K562 (cell line): Measurements from ENCODE around the gene POLR2L. TPM values are rescaled to one million over a fixed set of nuclear protein-coding genes. Genes with fewer than 3 reads are reported as not detected.

Source experiments
- ATAC-seq: fragments of 200-7000 bp; cut with Tn5 transposase; 3 replicates; pipeline ENCODE4 v1.9.1; 2020; ENCODE audit warnings: moderate library complexity
- BruUV-seq: library from RNA; stranded (reverse); fragments of 400-500 nt; replicated peaks from 2 replicates; lab custom pipeline; 2021; lab: Mats Ljungman, UMichigan
- CTCF ChIA-PET: fragments of 300-600 bp; formaldehyde crosslinking; extraction: SDS; loops from one replicate; lab custom pipeline; 2021; ENCODE audit warnings: low intra/inter-chr PET ratio; lab: Yijun Ruan, JAX
- POLR2A ChIA-PET: fragments of 300-600, 350-650 bp; sonication (Branson Sonifier 250); formaldehyde crosslinking; extraction: SDS; loops from one replicate; lab custom pipeline; 2021; ENCODE audit warnings: antibody characterized with exemption, inconsistent platforms; lab: Yijun Ruan, JAX
- DNase-seq, 4 experiments: peaks; one replicate each; pipeline versions ENCODE4 v3.0.0 to v3.0.0-alpha.2; 2011 to 2018; ENCODE audit warnings: low spot score in 3 of 4, mixed read lengths in 3 of 4; ENCODE audit errors: extremely low read depth in 1 of 4
- FAIRE-seq: peaks from 2 replicates; lab custom pipeline; 2011; peaks lifted over from hg19 to GRCh38; lab: Jason Lieb, UNC
- H2AFZ ChIP-seq: 2 replicates; pipeline ENCODE4 v1.6.0; 2011; ENCODE audit warnings: low read depth, low read length, control low read depth, inconsistent platforms
- H3K27ac ChIP-seq: fragments of 200-600 bp; 3 replicates; pipeline ENCODE4 v1.8.0; 2011; ENCODE audit warnings: low read depth, mild to moderate bottlenecking, control low read depth, inconsistent platforms, low read length, moderate library complexity, mixed read lengths; ENCODE audit errors: extremely low read depth
- H3K27me3 ChIP-seq, 2 experiments: fragments of 300-600 bp in 1 of 2; 2 replicates in 1 of 2; 3 replicates in 1 of 2; pipeline versions ENCODE4 v1.6.0 to v1.8.0; 2011; ENCODE audit warnings: inconsistent platforms in 2 of 2, low read length in 2 of 2, mild to moderate bottlenecking in 1 of 2, mixed read lengths in 1 of 2, moderate library complexity in 1 of 2; ENCODE audit not compliant: control insufficient read depth in 2 of 2, insufficient read depth in 2 of 2
- H3K36me3 ChIP-seq: fragments of 300-600 bp; 3 replicates; pipeline ENCODE4 v1.8.0; 2011; ENCODE audit warnings: mild to moderate bottlenecking, low read length, inconsistent platforms; ENCODE audit not compliant: control insufficient read depth, insufficient read depth
- H3K4me1 ChIP-seq, 2 experiments: fragments of 200-600 bp in 1 of 2; replicated peaks in 1 of 2; 2 replicates in 1 of 2; 3 replicates in 1 of 2; pipeline versions ENCODE4 v1.5.1 to v1.8.0; 2011; ENCODE audit warnings: inconsistent platforms in 2 of 2, low read length in 2 of 2, mild to moderate bottlenecking in 1 of 2, mixed read lengths in 1 of 2, moderate library complexity in 1 of 2; ENCODE audit not compliant: control insufficient read depth in 2 of 2, insufficient read depth in 2 of 2
- H3K4me2 ChIP-seq: 2 replicates; pipeline ENCODE4 v1.6.1; 2011; ENCODE audit warnings: low read length, control low read depth, inconsistent platforms, mixed read lengths; ENCODE audit not compliant: insufficient read depth
- H3K4me3 ChIP-seq: fragments of 200-600 bp; sonication (generic), shearing (Covaris generic); 2 replicates; pipeline ENCODE4 v1.5.1; 2016; ENCODE audit warnings: control low read depth, inconsistent platforms
- H3K79me2 ChIP-seq: fragments of 200-600 bp; 3 replicates; pipeline ENCODE4 v1.8.0; 2011; ENCODE audit warnings: low read length, inconsistent platforms; ENCODE audit not compliant: control insufficient read depth, insufficient read depth
- H3K9ac ChIP-seq, 2 experiments: 2 replicates each; pipeline versions ENCODE4 v1.6.0 to v1.6.1; 2011; ENCODE audit warnings: low read depth in 2 of 2, low read length in 2 of 2, control low read depth in 1 of 2, inconsistent platforms in 1 of 2, mild to moderate bottlenecking in 1 of 2, mixed read lengths in 1 of 2; ENCODE audit not compliant: insufficient read depth in 1 of 2
- H3K9me1 ChIP-seq: one replicate; pipeline ENCODE4 v1.6.0; 2011; ENCODE audit warnings: inconsistent platforms, mild to moderate bottlenecking, low read length, moderate library complexity; ENCODE audit not compliant: control insufficient read depth, insufficient read depth
- H3K9me3 ChIP-seq: replicated peaks from 2 replicates; pipeline ENCODE4 v1.5.1; 2011; ENCODE audit warnings: low read depth, low read length, inconsistent platforms; ENCODE audit not compliant: control insufficient read depth, insufficient read depth
- H4K20me1 ChIP-seq: replicated peaks from 2 replicates; pipeline ENCODE4 v1.6.1; 2011; ENCODE audit warnings: low read length, inconsistent platforms, mixed read lengths; ENCODE audit not compliant: control insufficient read depth, insufficient read depth
- BCOR ChIP-seq: fragments of 450-650 bp; IDR thresholded peaks from 2 replicates; pipeline ENCODE4 v1.6.1; 2016
- BRF2 ChIP-seq: IDR thresholded peaks from 3 replicates; pipeline ENCODE4 v1.6.1; 2011; ENCODE audit warnings: borderline replicate concordance, mild to moderate bottlenecking; ENCODE audit not compliant: insufficient read length, insufficient read depth
- DMBX1 ChIP-seq: fragments of 250-450 bp; sonication (Bioruptor Pico); IDR thresholded peaks from 2 replicates; pipeline ENCODE4 v1.8.0; 2022; ENCODE audit warnings: inconsistent platforms, mild to moderate bottlenecking, moderate library complexity, borderline replicate concordance
- ETV6 ChIP-seq, 3 experiments: fragments of 150-350 bp in 1 of 3; sonication (generic) in 1 of 3; formaldehyde crosslinking in 1 of 3; IDR thresholded peaks; 2 replicates each; pipeline versions ENCODE4 v1.6.1 to v1.8.0; 2014 to 2022; ENCODE audit warnings: borderline replicate concordance in 2 of 3, low read depth in 2 of 3, antibody characterized with exemption in 1 of 3, low read length in 1 of 3, mild to moderate bottlenecking in 1 of 3, missing genetic modification reagents in 1 of 3
- GTF2E2 ChIP-seq: fragments of 200-800 bp; sonication (Bioruptor generic); IDR thresholded peaks from 2 replicates; pipeline ENCODE4 v1.6.1; 2016; ENCODE audit warnings: missing genetic modification characterization, missing compliant biosample characterization
- HDGF ChIP-seq: fragments of 450-650 bp; IDR thresholded peaks from 2 replicates; pipeline ENCODE4 v1.6.1; 2016
- HNRNPH1 ChIP-seq: fragments of 200-400 bp; formaldehyde crosslinking; optimal IDR thresholded peaks from 2 replicates; pipeline ENCODE3; 2017; ENCODE audit warnings: low read depth, mild to moderate bottlenecking, low read length, moderate library complexity
- HNRNPL ChIP-seq: fragments of 200-400 bp; formaldehyde crosslinking; IDR thresholded peaks from 2 replicates; pipeline ENCODE4 v1.6.1; 2017; ENCODE audit warnings: low read depth, mild to moderate bottlenecking, low read length
- KLF10 ChIP-seq: fragments of 250-450 bp; sonication (Bioruptor Pico); IDR thresholded peaks from 2 replicates; pipeline ENCODE4 v1.6.1; 2021; ENCODE audit warnings: matching md5 sums
- LEF1 ChIP-seq: fragments of 450-650 bp; IDR thresholded peaks from 2 replicates; pipeline ENCODE4 v1.6.1; 2016; ENCODE audit warnings: mild to moderate bottlenecking
- MAFF ChIP-seq: IDR thresholded peaks from 2 replicates; pipeline ENCODE4 v1.6.1; 2012; ENCODE audit warnings: low read length, improper control_type of control experiment
- MXI1 ChIP-seq: IDR thresholded peaks from 2 replicates; pipeline ENCODE4 v1.6.1; 2011; ENCODE audit warnings: low read depth, mild to moderate bottlenecking, improper control_type of control experiment, low read length
- SMAD4 ChIP-seq: fragments of 250-450 bp; sonication (Bioruptor Pico); conservative IDR thresholded peaks from 2 replicates; pipeline ENCODE4 v1.8.0; 2021; ENCODE audit warnings: inconsistent platforms, mild to moderate bottlenecking, moderate library complexity
- SMARCB1 ChIP-seq: IDR thresholded peaks from 2 replicates; pipeline ENCODE4 v1.6.1; 2011; ENCODE audit warnings: improper control_type of control experiment, low read depth; ENCODE audit not compliant: insufficient read length
- ZBTB8A ChIP-seq: fragments of 450-650 bp; IDR thresholded peaks from 2 replicates; pipeline ENCODE4 v1.6.1; 2018; ENCODE audit warnings: mild to moderate bottlenecking, moderate library complexity; ENCODE audit not compliant: partially characterized antibody
- ZFX ChIP-seq: sonication (generic); formaldehyde crosslinking; IDR thresholded peaks from 2 replicates; pipeline ENCODE4 v1.8.0; 2022; ENCODE audit warnings: mild to moderate bottlenecking, missing genetic modification reagents, moderate library complexity
- ZNF224 ChIP-seq: sonication (generic); formaldehyde crosslinking; IDR thresholded peaks from 2 replicates; pipeline ENCODE4 v1.8.0; 2022; ENCODE audit warnings: mild to moderate bottlenecking, missing genetic modification reagents
- ZNF444 ChIP-seq: fragments of 250-450 bp; sonication (Bioruptor Pico); IDR thresholded peaks from 2 replicates; pipeline ENCODE4 v1.4.0; 2020; ENCODE audit warnings: mild to moderate bottlenecking, moderate library complexity
- ZNF699 ChIP-seq: fragments of 250-450 bp; sonication (Bioruptor Pico); IDR thresholded peaks from 2 replicates; pipeline ENCODE4 v1.8.0; 2021; ENCODE audit warnings: mild to moderate bottlenecking, moderate library complexity; ENCODE audit not compliant: insufficient replicate concordance
- ZNF766 ChIP-seq: fragments of 200-800 bp; sonication (Bioruptor generic); conservative IDR thresholded peaks from 2 replicates; pipeline ENCODE4 v1.6.1; 2016; ENCODE audit warnings: missing genetic modification characterization, missing compliant biosample characterization
- WGBS: fragments of 100-300 bp; shearing (Covaris generic); methylation state at CpG from one replicate; pipeline ENCODE4 v1.1.6; 2016; ENCODE audit warnings: low coverage, mixed read lengths; ENCODE audit not compliant: insufficient coverage; ENCODE audit errors: missing lambda C conversion rate; 5-methylcytosine and 5-hydroxymethylcytosine counted together
- in situ Hi-C: fragments of 300-500 bp; cut with MboI; formaldehyde crosslinking; loops from 4 replicates; pipeline ENCODE4 v1.15.0; 2018; ENCODE audit warnings: inconsistent platforms, mixed read lengths
- intact Hi-C: fragments of 100-400 bp; cut with micrococcal nuclease; formaldehyde crosslinking; loops from 2 replicates; pipeline ENCODE4 v1.14.2; 2022
- polyA plus RNA-seq, 8 experiments: library from polyadenylated mRNA; depleted of rRNA in 4 of 8; stranded (reverse) in 5 of 8; unstranded in 3 of 8; fragments of >200 nt; fragmentation: Nextera tagmentation in 2 of 8; fragmentation: Illumina TruSeq in 1 of 8; extraction: Ambion mirVana in 2 of 8; extraction: Trizol in 1 of 8; gene quantifications; 2 replicates each; pipeline versions ENCODE4 v1.2.1 to v1.2.3, GENCODE V29; 2011 to 2014; ENCODE audit warnings: inconsistent platforms in 1 of 8, missing spikeins in 1 of 8
- total RNA-seq, 7 experiments: library from RNA; depleted of rRNA in 6 of 7; stranded (reverse); fragments of >200 nt in 6 of 7; fragmentation: Illumina TruSeq in 2 of 7; extraction: Trizol in 2 of 7; gene quantifications; 2 replicates each; pipeline versions ENCODE4 v1.2.1 to v1.2.3, GENCODE V29; 2011 to 2021; ENCODE audit warnings: low replicate concordance in 1 of 7

Gene POLR2L
- total and polyA plus RNA-seq, 9 of the 15 experiments (the other 6 are each of a cell fraction or from before 2014, with no cell fraction given), result 38.3 to 688 (median 108) TPM

DNA sequence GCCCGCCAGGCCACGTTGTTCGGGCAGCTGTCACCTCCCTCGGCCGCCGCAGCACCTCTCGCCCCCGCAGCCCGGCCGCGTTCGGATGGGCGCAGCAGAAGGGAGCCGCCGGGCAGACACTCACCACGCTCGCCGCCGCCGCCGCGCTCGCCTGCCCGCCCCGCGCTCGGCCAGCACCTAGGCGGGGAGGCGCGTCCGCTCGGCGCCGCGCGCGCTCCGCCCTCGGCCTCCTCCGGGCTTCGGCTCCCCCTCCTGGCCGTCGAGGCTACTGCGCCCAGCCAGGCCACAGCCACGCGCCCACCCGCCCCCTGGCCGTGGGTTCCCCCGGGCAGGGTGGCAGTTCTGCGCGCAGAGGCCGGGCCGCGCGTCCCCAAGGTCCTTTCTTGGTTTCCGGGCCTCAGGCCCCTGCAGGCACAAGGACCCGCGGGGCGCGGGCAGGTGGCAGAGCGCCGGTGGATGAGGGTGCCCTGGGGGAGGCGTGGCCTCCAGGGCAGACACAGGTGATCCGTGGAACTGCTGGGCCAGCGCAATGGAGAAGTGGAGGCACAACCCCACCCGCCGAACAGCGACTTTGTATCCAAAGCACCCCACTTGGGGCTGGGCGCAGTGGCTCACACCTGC, 44.1 kb downstream of the POLR2L start, which contains the start of gene SLC25A22:
Gene SLC25A22, minus strand, starts transcription at position 189 of the 621 bp plus-strand sequence. CDS start 3,275 bp downstream, outside the sequence.
- H3K27me3 ChIP-seq, result no peaks in the 10 kb centered on the region
- peaks cover 7 to 97% of the 10 kb centered on the region in 2 experiments for H3K4me1 ChIP-seq
- peak; percentile 84 to 92 (median 86) for DNase-seq
- intact Hi-C loops, result loop anchor here (5.0 to 10.0 kb wide), 2 partner anchors 71 to 233 kb away; partner anchors contain the start of genes LMNTD2 and RASSF7
- ATAC-seq, result peak; percentile 84
- H3K4me2 ChIP-seq, result peak within 1 kb of the TSS; percentile 91
- WGBS, result 5% methylated on average over 33 of the region's 69 CpGs
- BruUV-seq, result no TSS peak
- H3K27ac ChIP-seq, result peak within 1 kb of the TSS; percentile 71
- POLR2A ChIA-PET, result interaction anchor here (1.0 to 1.1 kb wide), 2 partner anchors 34 to 49 kb away, joined by 3 to 4 read pairs; no protein-coding TSS in a partner anchor
- in situ Hi-C loops, result no loop called here
- H3K4me3 ChIP-seq, result peak within 1 kb of the TSS; percentile 73
- peak within 1 kb of the TSS; percentile 79 for H2AFZ ChIP-seq
- no peak for FAIRE-seq
- peaks cover 26% of the 10 kb centered on the region for H3K79me2 ChIP-seq
- peaks cover 53% of the 10 kb centered on the region; the same call in 1 of the 3 replicates for H3K36me3 ChIP-seq
- H3K9me3 ChIP-seq, result no peaks in the 10 kb centered on the region
- CTCF ChIA-PET, result interaction anchor here (0.6 to 2.4 kb wide), 3 partner anchors 22 to 279 kb away, joined by 3 to 10 read pairs (median 3); no protein-coding TSS in a partner anchor
- peak within 1 kb of the TSS; percentile 66 to 95 for H3K9ac ChIP-seq
- H3K9me1 ChIP-seq, result no peaks in the 10 kb centered on the region
- H4K20me1 ChIP-seq, result no peaks in the 10 kb centered on the region
- TF ChIP-seq HNRNPH1, result no peak
- peak; percentile 80 for TF ChIP-seq ZNF766 (CRISPR knock-in tag)
- no peak for TF ChIP-seq MXI1
- no peak for TF ChIP-seq ZNF224
- no peak for TF ChIP-seq MAFF
- TF ChIP-seq ZNF699, result no peak
- TF ChIP-seq ETV6 (IDR thresholded peaks at IDR 0.05; ENCODE audit: borderline replicate concordance in 1 of 2, low read depth in 2 of 2, low read length in 1 of 2), result no peak
- 0 out of 2 replicates have a peak, but pooled peaks have one; percentile 13 for TF ChIP-seq ETV6 (CRISPR knock-in tag; IDR thresholded peaks at IDR 0.05; ENCODE audit: borderline replicate concordance)
- peak; percentile 89 for TF ChIP-seq HNRNPL
- 0 out of 2 replicates have a peak, but pooled peaks have one; percentile 11 for TF ChIP-seq BCOR
- no peak for TF ChIP-seq SMARCB1
- no peak for TF ChIP-seq KLF10 (CRISPR knock-in tag)
- TF ChIP-seq DMBX1 (CRISPR knock-in tag), result no peak
- no peak for TF ChIP-seq HDGF
- TF ChIP-seq ZNF444, result no peak
- no peak for TF ChIP-seq BRF2
- no peak for TF ChIP-seq ZBTB8A
- TF ChIP-seq GTF2E2 (tag), result no peak
- no peak for TF ChIP-seq LEF1
- peak; percentile 53; the same call in 1 of the 2 replicates for TF ChIP-seq SMAD4 (CRISPR knock-in tag)
- peak; percentile 14; the same call in 1 of the 2 replicates for TF ChIP-seq ZFX
